Uterus (tissue), 4 donors: ENCODE results near the gene AGPAT2. TPM values are rescaled to one million over a fixed set of nuclear protein-coding genes. Genes with fewer than 3 reads are reported as not detected.

Source experiments
- DNase-seq, 2 donors: peaks; one replicate each; pipeline ENCODE4 v3.0.0-alpha.2; 2019 to 2020
- H3K27ac ChIP-seq, 2 donors: fragments of 200-600 bp; sonication (generic); 1 replicate in 1 of 2; 2 replicates in 1 of 2; pipeline ENCODE4 v1.5.1; 2016 to 2018
- H3K27me3 ChIP-seq, 2 donors: fragments of 200-600 bp; sonication (generic); one replicate each; pipeline ENCODE4 v1.5.1; 2018 to 2019; ENCODE audit warnings: control low read depth in 1 of 2
- H3K36me3 ChIP-seq, 2 donors: fragments of 200-600 bp; sonication (generic); one replicate each; pipeline ENCODE4 v1.5.1; 2019; ENCODE audit warnings: control low read depth in 1 of 2
- H3K4me1 ChIP-seq, 2 donors: fragments of 200-600 bp; sonication (generic); one replicate each; pipeline ENCODE4 v1.5.1; 2018 to 2019; ENCODE audit warnings: control low read depth in 1 of 2
- H3K4me3 ChIP-seq, 2 donors: fragments of 200-600 bp; sonication (generic); 1 replicate in 1 of 2; 2 replicates in 1 of 2; pipeline ENCODE4 v1.5.1; 2018 to 2019; ENCODE audit warnings: mild to moderate bottlenecking in 1 of 2
- H3K9me3 ChIP-seq, 2 donors: fragments of 200-600 bp; sonication (generic); one replicate each; pipeline ENCODE4 v1.5.1; 2019; ENCODE audit warnings: control low read depth in 1 of 2
- POLR2A ChIP-seq, 2 donors: fragments of 450-650 bp; IDR thresholded peaks; one replicate each; pipeline ENCODE4 v1.6.1; 2016; ENCODE audit warnings: antibody characterized with exemption in 2 of 2, mild to moderate bottlenecking in 1 of 2, moderate library complexity in 1 of 2
- intact Hi-C: fragments of 100-400 bp; cut with DNase I; formaldehyde crosslinking; loops from one replicate; pipeline ENCODE4 v1.15.1; 2023; ENCODE audit warnings: low total_unique reads
- total RNA-seq, 4 donors: library from RNA; depleted of rRNA in 3 of 4; stranded (reverse); fragments of >200 nt in 3 of 4; gene quantifications; one replicate each; pipeline versions ENCODE4 v1.1.0 to v1.2.4, GENCODE V29; 2014 to 2023
- TF ChIP-seq, protein P1 (sequence below), 4 experiments: fragments of 200-600 bp in 2 of 4; fragments of 450-650 bp in 2 of 4; sonication (generic) in 2 of 4; IDR thresholded peaks; one replicate each; pipeline ENCODE4 v1.5.1; 2016 to 2019; ENCODE audit warnings: antibody characterized with exemption in 4 of 4, mild to moderate bottlenecking in 2 of 4, moderate library complexity in 1 of 4
- donor health status: DM: yes; HTN: yes; CAD: no.

AGPAT2 gene
- total RNA-seq, 4 donors from 2014 or later, result 22.7 to 45.1 (median 38.6) TPM

GRCh38 chr9:136690104-136690805 lies 3.0 kb upstream of the AGPAT2 start:
- intact Hi-C loops, result no loop called here
- Histone ChIP-seq H3K27ac (peak overlapping the region in 1 of 2 donors; percentile 38), H3K9me3 (no peaks in the 10 kb centered on the region), H3K27me3 (no peaks in the 10 kb centered on the region), H3K36me3 (no peaks in the 10 kb centered on the region), H3K4me1 (peaks cover 0 to 19% of the 10 kb centered on the region in 2 donors), H3K4me3 (no peak overlapping the region)
- TF ChIP-seq, protein P1, sequence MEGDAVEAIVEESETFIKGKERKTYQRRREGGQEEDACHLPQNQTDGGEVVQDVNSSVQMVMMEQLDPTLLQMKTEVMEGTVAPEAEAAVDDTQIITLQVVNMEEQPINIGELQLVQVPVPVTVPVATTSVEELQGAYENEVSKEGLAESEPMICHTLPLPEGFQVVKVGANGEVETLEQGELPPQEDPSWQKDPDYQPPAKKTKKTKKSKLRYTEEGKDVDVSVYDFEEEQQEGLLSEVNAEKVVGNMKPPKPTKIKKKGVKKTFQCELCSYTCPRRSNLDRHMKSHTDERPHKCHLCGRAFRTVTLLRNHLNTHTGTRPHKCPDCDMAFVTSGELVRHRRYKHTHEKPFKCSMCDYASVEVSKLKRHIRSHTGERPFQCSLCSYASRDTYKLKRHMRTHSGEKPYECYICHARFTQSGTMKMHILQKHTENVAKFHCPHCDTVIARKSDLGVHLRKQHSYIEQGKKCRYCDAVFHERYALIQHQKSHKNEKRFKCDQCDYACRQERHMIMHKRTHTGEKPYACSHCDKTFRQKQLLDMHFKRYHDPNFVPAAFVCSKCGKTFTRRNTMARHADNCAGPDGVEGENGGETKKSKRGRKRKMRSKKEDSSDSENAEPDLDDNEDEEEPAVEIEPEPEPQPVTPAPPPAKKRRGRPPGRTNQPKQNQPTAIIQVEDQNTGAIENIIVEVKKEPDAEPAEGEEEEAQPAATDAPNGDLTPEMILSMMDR (IDR thresholded peaks at IDR 0.05), result no peak
- TF ChIP-seq POLR2A (IDR thresholded peaks at IDR 0.05), result no peak
- DNase-seq, result no peak

- intact Hi-C loops, result no loop called here
- H3K4me3 ChIP-seq, result no peak overlapping the region
- H3K9me3 ChIP-seq, result no peaks in the 10 kb centered on the region
- DNase-seq, result no peak
- no peak for TF ChIP-seq POLR2A (IDR thresholded peaks at IDR 0.05)
- TF ChIP-seq, protein P1 (IDR thresholded peaks at IDR 0.05), result no peak
- no peak overlapping the region for H3K27ac ChIP-seq
- peaks cover 0 to 19% of the 10 kb centered on the region in 2 donors for H3K4me1 ChIP-seq
- H3K36me3 ChIP-seq, result no peaks in the 10 kb centered on the region
- H3K27me3 ChIP-seq, result no peaks in the 10 kb centered on the region
Observed at GRCh38 chr9:136689108-136689460, 1.8 kb upstream of the AGPAT2 start.

- no peak for DNase-seq
- Histone ChIP-seq H3K4me3 (no peak overlapping the region), H3K27me3 (no peaks in the 10 kb centered on the region), H3K9me3 (no peaks in the 10 kb centered on the region), H3K27ac (peak overlapping the region in 1 of 2 donors; percentile 77), H3K4me1 (peaks cover 0 to 19% of the 10 kb centered on the region in 2 donors), H3K36me3 (no peaks in the 10 kb centered on the region)
- TF ChIP-seq, protein P1 (IDR thresholded peaks at IDR 0.05), result no peak
- TF ChIP-seq POLR2A (IDR thresholded peaks at IDR 0.05), result no peak
- intact Hi-C loops, result no loop called here
Observed at GRCh38 chr9:136688274-136689107, 1.2 kb upstream of the AGPAT2 start.

- no peaks in the 10 kb centered on the region for H3K9me3 ChIP-seq
- TF ChIP-seq POLR2A (IDR thresholded peaks at IDR 0.05), result no peak
- TF ChIP-seq, protein P1 (IDR thresholded peaks at IDR 0.05), result no peak
- no peaks in the 10 kb centered on the region for H3K36me3 ChIP-seq
- H3K27me3 ChIP-seq, result no peaks in the 10 kb centered on the region
- intact Hi-C loops, result no loop called here
- peaks cover 0 to 19% of the 10 kb centered on the region in 2 donors for H3K4me1 ChIP-seq
- peak overlapping the region; percentile 72 to 77 for H3K27ac ChIP-seq
- peak overlapping the region; percentile 64 to 68 for H3K4me3 ChIP-seq
- DNase-seq, result no peak
Observed at GRCh38 chr9:136687721-136688223, 515 bp upstream of the AGPAT2 start.

DNA sequence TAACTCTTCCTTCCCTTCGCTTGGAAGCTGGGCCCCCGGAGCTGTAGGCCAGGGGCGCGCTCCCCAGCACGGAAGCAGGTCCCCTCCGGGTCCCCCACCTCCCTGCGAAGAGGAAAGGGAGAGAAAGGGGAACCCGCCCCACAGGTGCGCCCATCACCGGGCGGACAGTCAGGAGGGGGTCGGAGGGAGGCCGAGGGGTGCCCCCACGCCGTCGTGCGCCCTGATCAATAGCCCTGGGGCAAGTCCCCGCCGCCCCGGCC lies 793 bp downstream of the AGPAT2 start:
- Histone ChIP-seq H3K36me3 (no peaks in the 10 kb centered on the region), H3K9me3 (no peaks in the 10 kb centered on the region), H3K4me1 (peaks cover 0 to 19% of the 10 kb centered on the region in 2 donors), H3K4me3 (peak overlapping the region; percentile 64 to 68), H3K27ac (peak overlapping the region; percentile 72 to 77), H3K27me3 (no peaks in the 10 kb centered on the region)
- intact Hi-C loops, result no loop called here
- TF ChIP-seq POLR2A (IDR thresholded peaks at IDR 0.05), result no peak
- TF ChIP-seq, protein P1 (IDR thresholded peaks at IDR 0.05), result no peak
- DNase-seq, result no peak
